HG02678 (cell line): ENCODE results near the gene ASTN2.

Experiments
- ATAC-seq: cut with Tn5 transposase; IDR thresholded peaks from one replicate; pipeline ENCODE4 v1.9.1; 2021; ENCODE audit warnings: mild to moderate bottlenecking, moderate library complexity; ENCODE audit not compliant: unreplicated experiment

ASTN2 gene, protein sequence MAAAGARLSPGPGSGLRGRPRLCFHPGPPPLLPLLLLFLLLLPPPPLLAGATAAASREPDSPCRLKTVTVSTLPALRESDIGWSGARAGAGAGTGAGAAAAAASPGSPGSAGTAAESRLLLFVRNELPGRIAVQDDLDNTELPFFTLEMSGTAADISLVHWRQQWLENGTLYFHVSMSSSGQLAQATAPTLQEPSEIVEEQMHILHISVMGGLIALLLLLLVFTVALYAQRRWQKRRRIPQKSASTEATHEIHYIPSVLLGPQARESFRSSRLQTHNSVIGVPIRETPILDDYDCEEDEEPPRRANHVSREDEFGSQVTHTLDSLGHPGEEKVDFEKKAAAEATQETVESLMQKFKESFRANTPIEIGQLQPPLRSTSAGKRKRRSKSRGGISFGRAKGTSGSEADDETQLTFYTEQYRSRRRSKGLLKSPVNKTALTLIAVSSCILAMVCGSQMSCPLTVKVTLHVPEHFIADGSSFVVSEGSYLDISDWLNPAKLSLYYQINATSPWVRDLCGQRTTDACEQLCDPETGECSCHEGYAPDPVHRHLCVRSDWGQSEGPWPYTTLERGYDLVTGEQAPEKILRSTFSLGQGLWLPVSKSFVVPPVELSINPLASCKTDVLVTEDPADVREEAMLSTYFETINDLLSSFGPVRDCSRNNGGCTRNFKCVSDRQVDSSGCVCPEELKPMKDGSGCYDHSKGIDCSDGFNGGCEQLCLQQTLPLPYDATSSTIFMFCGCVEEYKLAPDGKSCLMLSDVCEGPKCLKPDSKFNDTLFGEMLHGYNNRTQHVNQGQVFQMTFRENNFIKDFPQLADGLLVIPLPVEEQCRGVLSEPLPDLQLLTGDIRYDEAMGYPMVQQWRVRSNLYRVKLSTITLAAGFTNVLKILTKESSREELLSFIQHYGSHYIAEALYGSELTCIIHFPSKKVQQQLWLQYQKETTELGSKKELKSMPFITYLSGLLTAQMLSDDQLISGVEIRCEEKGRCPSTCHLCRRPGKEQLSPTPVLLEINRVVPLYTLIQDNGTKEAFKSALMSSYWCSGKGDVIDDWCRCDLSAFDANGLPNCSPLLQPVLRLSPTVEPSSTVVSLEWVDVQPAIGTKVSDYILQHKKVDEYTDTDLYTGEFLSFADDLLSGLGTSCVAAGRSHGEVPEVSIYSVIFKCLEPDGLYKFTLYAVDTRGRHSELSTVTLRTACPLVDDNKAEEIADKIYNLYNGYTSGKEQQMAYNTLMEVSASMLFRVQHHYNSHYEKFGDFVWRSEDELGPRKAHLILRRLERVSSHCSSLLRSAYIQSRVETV (N-terminal part only)

DNA sequence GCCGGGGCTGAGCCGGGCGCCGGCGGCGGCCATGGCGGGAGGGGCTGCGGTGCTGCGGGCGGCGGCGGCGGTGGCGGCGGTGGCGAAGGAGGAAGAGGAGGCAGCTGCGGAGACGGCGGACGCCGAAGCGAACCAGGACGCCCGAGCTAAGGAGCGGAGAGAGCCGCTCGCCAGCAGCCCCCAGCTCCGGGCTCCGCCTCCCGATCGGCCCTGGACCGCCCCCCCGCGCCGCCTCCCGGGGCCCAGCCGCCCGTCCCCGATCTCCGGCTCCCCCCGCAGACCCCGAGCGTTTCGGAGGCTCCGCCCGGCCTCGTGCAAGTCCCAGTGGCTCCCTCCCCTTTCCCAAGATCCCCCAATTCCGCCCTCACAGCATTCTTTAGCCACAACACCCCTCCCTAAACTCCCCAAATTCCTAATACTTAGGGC is at the start of gene ASTN2:
Gene ASTN2, minus strand, starts transcription at position 152 of the 426 bp plus-strand sequence. Its CDS starts 119 bp downstream, at position 33.
- ATAC-seq, result no peak

DNA sequence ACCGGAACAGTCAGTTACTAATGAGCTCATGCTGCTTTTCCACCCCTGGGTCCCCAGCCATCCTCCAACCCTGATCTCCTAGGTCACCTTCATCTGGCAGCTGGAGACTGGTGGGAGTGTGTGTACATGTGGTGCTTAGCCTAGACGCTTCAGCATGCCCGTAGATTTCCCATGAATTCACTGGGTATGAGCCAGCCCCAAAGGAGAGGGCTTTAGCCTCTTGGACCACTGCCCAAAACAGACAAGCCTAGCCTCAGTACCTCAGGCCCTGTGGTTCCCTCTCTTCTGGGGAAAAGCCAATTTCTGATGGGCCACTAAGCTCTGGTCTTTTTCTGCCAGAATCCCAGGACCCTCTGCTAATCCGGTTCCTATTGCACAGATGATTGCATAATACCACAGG is 48.0 kb upstream of the ASTN2 start:
- ATAC-seq, result no peak

DNA sequence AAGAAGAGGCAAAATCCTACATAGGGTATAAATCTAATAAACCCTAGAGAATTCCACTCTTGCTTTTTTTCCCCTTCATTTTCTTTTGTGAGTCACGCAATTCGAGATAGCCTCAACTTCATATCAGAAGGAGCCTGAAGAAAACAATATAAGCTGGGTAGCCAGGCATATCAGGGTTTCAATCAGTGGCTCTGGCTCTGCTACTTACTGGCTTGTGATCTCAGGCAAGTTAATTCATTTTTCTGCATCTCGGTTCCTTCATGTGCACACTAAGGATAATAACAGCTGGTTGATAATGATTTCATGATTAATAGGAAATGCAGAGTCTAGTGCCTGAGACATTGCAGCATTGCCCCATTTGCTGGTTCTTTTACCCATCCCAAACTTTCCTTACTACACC is 46.5 kb upstream of the ASTN2 start:
- ATAC-seq, result no peak

DNA sequence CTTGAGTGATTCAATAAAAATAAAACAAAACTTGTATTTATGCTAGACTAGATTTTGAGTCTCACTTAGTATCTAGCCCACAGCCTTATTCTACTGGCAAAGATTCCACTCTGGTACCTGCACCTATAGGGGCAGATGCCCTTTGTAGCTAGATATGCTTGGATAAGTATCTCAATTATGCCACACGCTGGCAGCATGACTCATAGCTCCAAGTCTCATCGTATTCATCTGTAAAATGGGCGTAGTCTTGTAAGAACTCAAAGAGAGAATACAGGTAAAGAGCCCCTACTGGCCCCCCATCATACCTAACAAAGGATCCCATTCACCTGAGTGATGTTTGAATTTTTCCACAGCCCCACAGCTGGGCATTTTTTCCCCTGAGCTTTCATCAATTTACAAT is 45.9 kb upstream of the ASTN2 start:
- ATAC-seq, result no peak

DNA sequence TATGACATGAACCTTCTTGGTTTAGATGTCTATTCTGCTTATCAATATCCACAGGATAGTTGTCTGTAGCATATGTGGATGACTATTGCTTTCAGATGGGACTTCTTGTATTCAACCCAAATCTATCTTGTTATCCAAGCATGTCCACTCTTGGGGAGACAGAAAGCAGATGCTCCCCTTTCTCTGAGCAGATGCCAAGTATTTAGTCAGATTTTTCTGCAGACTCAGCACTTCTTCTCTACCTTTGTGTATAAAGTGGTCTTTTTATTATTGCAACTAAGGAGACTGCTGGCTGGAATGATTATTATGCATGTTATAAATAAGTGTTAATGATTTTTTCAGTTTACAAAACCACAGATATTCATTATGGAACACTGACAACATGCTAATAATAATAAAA is 45.1 kb upstream of the ASTN2 start:
- no peak for ATAC-seq

DNA sequence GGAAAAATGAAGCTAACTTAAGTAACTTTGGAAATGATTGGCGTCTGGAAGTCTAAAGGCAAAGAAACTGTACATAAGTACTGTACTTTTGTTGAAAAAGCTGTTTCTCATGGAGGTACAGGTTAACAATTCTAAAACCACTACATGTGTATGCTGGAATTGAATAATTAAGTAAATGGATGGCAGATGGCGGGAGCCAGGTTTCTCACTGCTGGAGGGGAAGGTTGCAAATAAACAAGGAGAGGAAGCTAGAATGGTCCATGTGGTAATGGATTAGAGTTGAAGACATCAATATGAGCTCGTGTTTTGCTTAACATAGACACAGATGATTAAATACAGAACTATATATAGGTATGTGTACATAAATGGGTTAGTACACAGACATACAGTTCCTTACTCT is 43.2 kb upstream of the ASTN2 start:
- no peak for ATAC-seq

DNA sequence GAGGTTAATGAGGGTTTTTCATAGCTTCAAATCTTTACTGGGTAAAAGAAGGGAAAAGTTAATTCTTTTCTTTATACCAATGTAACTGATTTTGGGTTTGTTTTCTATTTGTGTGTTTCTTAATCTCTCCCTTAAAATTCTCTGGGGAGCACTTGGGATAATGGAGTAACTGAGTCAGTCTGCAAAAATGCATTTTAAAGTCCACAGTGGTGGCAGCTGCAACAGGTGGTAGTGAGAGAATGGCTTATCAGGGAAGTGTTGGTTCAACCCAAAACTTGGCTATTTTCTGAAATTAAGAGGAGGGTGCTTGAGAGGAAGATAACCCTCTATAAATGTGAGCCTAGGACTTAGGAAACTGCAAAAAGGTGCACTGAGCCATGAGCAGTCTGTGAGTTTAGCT is 39.9 kb upstream of the ASTN2 start:
- no peak for ATAC-seq

DNA sequence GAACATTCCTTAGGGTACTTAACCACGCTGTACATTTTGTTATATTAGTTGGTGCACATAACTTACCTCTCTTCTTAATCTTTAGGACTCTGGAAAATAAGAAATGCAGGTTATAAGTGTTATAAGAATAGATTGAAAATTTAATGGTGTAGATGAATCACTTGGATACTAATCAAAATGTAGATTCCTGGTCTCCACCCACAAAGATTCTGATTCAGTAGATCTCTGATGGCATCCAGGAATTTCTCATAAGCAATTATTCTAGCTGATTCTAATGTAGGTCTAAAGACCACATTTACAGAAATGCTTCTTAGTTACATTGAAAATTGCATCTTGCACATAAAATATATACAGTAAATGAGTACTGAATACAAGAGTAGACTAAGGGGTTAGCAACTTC is 38.9 kb upstream of the ASTN2 start:
- no peak for ATAC-seq

DNA sequence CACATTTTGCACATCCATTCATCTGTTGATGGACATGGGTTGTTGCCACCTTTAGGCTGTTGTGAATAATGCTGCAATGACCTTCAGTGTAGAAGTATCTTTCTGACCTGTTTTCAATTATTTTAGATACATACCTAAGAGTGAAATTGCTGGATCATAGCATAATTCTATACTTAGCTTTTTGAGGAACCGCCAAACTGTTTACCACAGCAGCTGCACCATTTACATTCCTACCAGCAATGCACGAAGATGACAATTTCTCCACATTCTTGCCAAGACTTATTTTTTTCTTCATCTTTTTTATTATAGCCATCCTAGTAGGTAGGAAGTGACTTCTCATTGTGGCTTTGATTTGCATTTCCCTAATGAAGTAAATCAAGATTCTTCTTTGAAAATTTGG is 36.5 kb upstream of the ASTN2 start:
- ATAC-seq, result no peak

DNA sequence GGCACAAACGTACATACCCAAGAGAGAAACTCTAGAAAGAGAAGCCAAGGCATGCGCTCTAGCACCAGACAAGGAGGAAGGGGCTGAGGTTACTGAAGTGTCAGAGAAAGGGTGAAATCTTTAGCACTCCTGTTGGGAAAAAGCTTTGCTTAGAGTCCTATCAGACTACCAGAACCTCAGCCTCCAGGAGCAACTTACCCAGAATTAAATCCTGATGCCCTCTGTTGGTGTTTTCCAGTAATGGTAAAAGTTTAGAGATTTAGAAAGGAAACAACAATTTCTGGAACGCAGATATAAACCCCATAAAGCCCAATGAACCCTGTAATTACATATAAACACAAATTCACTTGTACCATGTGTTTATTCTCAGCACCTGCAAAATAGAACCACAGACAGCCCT is 33.2 kb upstream of the ASTN2 start:
- no peak for ATAC-seq

DNA sequence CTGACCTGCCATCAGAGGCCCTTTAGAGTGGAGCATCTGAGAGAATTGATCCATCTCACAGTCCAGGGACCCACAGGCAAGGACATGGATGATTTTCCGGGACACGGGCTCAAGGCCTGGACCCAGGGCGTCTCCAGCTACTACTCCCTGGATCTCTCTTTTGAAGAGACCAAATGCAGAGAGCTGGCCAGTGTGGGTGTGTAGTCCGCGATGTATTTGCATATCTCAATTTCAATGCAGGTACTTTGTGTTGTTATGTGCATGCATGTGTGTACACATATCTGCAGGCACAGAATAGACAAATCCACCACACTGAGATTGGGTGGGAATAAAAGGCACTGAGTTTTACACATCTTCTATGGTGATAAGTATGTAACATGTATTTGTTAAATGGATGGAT is 30.8 kb upstream of the ASTN2 start:
- ATAC-seq, result no peak

DNA sequence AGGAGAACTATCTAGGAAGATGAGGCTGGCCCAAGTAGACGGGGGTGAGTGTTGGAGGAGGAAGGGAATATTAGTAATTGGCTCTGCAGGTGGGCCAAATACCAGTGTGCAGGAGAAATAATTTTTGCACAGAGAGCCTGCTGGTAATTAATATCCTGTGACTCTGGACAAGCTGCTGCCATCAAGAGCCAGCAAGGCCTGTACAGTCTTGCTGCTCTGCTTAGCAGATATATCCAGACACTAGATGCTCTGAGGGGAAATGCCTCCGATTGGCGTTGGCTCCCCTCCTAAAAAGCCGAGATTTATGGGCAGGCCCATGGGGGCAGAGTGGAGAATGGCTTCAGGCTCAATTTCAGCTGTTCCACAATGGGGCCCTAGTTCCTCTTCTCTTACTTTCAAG is 29.6 kb upstream of the ASTN2 start:
- ATAC-seq, result no peak

DNA sequence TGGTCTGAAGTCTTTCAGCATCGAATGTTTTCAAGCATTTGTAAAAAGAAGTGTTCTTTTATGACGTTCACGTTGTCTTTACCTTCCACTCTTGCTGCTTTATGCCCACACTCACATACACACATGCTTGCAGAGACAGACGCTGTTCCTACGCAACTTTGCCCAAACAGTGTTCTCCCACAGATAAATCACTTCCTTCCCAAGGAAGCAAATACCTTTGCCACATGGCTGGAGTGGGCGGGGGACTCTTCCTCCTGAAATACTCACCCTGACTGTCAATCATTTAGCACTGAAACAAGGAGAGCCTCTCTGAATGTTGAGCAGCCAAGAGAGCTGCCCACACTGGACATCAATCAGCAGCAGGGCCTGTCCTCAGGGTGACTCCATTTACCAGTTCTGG is 22.4 kb upstream of the ASTN2 start:
- no peak for ATAC-seq

DNA sequence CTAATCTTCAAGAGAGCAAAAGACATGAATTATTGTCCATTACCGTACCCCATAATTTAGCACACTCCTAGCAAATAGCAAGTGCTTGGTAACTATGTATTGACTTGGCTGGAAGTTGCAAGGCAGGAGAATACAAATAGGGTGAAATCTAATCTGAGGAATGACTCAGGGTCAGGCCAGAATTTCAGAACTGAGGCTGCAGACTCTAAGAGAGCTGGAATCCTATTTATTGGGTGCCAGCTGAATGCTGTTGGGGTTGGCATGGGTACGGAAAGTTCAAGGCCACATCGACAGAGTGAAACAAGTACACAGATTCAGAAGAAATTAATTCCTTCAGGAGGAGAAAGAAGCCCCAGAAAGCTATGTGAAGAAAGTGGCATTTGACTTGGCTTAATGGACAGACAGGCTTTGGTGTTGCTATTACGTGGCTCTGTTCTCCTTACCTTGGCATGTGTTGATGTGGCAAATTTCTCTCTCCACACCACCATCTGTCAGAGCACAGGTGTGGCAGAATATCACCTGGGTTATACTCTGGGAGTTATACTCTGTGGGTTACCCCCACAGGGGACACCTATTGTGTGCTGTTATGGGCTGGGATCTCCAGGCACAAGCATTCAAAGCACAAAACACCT is 20.9 kb upstream of the ASTN2 start:
- ATAC-seq, result no peak

DNA sequence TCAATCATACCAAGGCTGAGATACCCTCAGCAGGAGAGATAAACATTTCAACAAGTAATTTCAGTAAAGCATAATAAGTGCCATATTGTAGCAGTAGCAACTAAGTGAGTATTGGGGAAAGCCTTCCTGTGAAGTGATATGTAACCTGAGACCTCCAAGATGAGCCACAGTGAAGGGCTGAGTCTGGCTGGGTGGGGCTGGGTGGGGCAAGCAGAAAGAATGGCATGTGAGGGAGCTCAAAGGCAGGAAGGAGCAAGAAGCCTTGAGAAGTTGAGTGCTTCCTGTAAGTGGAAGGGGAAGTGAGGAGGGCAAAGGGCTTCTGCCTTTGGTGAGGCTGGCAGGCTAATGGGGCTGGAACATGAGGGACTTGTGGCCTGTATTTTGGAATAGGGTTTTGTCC is 19.7 kb upstream of the ASTN2 start:
- no peak for ATAC-seq

DNA sequence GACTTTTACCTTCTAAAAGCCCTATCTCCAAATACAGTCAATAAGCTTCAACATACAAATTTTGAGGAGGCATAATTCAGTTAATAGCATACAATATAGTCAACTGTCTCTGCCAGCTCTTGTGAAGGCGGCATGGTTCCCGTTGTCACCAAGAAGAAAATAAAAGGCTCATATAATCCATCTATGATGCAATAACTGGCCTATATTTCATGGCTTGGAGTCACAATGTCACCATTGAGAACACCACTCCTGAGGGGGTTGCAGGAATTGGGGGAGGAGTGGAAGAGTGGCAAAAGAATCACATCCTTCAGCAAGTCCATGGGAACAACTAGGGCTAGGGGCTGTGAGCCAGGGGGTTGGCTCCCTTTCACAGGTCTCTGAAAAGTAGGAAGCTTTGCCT is 16.0 kb upstream of the ASTN2 start:
- no peak for ATAC-seq

DNA sequence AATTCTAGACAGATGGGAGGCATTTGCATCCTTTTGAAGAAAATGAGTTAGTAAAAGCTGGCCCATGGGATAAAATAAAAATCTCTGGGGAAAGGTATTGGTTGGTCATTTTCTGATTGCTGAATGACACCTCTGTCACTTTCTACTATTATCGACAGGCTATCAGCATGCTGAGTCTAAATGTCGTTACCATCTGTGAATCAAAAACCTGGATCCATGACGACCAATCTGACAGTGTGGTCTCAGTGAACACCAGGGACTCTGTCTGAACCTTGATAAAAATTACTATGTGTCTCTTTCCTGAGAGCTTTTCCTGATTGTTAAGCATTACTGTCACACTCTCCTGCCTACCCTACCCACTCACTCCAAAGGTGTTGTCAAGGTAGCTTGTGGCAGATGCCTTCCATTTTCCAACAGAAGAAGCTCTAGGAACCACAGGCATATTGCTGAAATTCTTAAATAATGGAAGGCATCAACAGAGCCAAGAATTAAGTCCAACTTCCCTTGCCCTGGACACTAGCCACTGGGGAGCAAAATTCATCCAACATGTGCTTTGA is 12.6 kb upstream of the ASTN2 start:
- ATAC-seq, result no peak

DNA sequence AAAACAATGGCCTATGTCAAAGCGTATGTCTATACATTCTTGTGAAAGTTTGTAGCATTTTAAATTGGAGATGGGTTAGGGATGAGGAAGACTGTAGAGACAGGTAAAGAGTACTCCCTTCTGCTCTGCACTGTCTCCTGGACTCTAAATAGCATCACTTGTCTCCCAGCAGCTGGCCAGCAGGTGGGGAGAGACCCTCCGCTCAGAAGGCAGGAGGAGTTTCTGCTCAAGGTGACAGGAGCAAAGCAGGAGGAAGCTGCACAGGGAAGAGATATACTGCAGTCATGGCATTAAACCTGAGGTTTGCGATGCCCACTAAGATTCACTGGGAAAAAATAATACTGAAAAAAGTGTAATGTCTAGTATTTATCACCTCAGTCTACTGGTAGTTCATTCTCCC is 10.7 kb upstream of the ASTN2 start:
- ATAC-seq, result no peak

DNA sequence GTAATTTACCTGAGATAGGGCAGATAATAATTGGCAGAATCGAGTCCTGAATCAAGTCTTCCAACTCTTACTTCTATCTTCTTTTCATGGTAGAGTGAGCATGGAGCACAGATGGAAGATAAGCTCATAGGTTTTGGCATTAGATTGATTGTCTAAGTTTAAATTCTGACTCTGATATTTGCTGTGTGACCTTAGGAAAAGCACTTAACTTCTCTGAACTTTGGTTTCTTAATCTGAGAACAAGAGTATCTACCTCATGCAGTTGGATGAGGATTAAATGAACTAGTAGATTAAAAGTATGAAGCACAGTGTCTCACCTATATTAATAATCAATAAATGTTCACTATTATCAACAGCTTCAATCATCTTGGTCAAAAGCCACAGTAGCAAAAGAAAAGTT is 9.4 kb upstream of the ASTN2 start:
- no peak for ATAC-seq

DNA sequence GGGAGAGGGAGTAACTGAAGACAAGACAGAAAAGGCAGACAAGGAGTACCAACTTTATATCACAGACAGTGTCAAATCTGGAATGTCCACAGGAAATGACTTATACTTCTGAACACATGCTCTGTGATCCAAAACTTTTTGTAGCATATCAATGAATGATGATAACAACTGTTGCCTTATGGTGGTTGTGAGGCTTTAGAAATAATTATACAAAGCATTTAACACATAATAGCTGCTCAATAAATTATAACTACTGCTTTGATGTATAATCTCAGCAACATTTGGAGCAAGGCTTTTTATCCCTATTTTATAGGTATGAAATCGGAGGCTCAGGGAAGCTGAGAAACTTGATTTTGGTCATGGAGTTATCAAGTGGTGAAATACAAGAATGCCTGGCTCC is 3.3 kb upstream of the ASTN2 start:
- no peak for ATAC-seq

DNA sequence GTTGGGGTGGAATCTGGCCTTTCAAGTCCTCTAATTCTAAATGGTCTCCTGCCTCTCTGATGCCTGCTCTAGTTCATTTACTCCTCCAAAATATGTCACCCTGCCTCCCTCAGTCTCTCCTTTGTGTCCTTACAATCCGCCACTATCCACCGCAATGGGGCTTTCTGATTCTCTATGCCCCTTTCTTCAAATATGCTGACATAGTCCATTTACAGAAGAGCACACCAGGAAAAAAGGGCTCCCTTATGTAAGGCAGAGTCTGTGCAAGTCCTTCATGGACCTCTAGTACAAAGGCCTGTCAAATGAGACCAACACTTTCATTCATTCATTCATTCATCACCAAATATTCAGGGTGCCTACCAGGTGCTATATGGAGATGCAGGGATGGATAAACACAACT is 2.0 kb upstream of the ASTN2 start:
- no peak for ATAC-seq
